GM18951 (cell line): ENCODE measurements around the gene CCDC154.

Source experiments
- POLR2A ChIP-seq: IDR thresholded peaks from 4 replicates; pipeline ENCODE4 v1.6.1; 2011; ENCODE audit warnings: mild to moderate bottlenecking; ENCODE audit not compliant: insufficient read length, insufficient read depth; ENCODE audit errors: extremely low read depth
- in situ Hi-C: fragments of 300-500 bp; cut with MboI; formaldehyde crosslinking; loops from one replicate; pipeline ENCODE4 v1.12.0; 2022; ENCODE audit warnings: low sequenced_read_pairs, mixed read lengths, inconsistent platforms; ENCODE audit not compliant: unreplicated experiment

CCDC154 gene

GRCh38 chr16:1432388-1433262 lies 11.7 kb downstream of the CCDC154 start:
- in situ Hi-C loops, result no loop called here
- TF ChIP-seq POLR2A, result no peak

- no peak for TF ChIP-seq POLR2A
- in situ Hi-C loops, result no loop called here
Observed at GRCh38 chr16:1431497-1432270, 12.7 kb downstream of the CCDC154 start.

- TF ChIP-seq POLR2A, result no peak
Observed at GRCh38 chr16:1430759-1431496, 13.4 kb downstream of the CCDC154 start, which contains the start of gene PERCC1. TSS of gene PERCC1 (plus strand) at chr16:1431078. CDS start at chr16:1432594, 1,516 bp downstream.

GRCh38 chr16:1430214-1430758 lies 14.1 kb downstream of the CCDC154 start:
- TF ChIP-seq POLR2A, result no peak
- in situ Hi-C loops, result no loop called here

More at GRCh38 chr16:1430759-1431496, 13.4 kb downstream of the CCDC154 start, which contains the start of gene PERCC1:
- in situ Hi-C loops, result no loop called here

GRCh38 chr16:1429631-1430030 lies 14.7 kb downstream of the CCDC154 start:
- in situ Hi-C loops, result no loop called here
- no peak for TF ChIP-seq POLR2A

- in situ Hi-C loops, result no loop called here
- no peak for TF ChIP-seq POLR2A
Observed at GRCh38 chr16:1429012-1429411, 15.3 kb downstream of the CCDC154 start.

GRCh38 chr16:1428511-1428910 lies 15.8 kb downstream of the CCDC154 start:
- TF ChIP-seq POLR2A, result no peak
- in situ Hi-C loops, result no loop called here

GRCh38 chr16:1427473-1428461 lies 16.6 kb downstream of the CCDC154 start:
- TF ChIP-seq POLR2A, result no peak
- in situ Hi-C loops, result no loop called here

- in situ Hi-C loops, result no loop called here
- no peak for TF ChIP-seq POLR2A
Observed at GRCh38 chr16:1426734-1427471, 17.5 kb downstream of the CCDC154 start.

- no peak for TF ChIP-seq POLR2A
- in situ Hi-C loops, result no loop called here
Observed at GRCh38 chr16:1425616-1426370, 18.6 kb downstream of the CCDC154 start.

- TF ChIP-seq POLR2A, result no peak
- in situ Hi-C loops, result no loop called here
Observed at GRCh38 chr16:1424028-1424427, 20.3 kb downstream of the CCDC154 start.

- in situ Hi-C loops, result no loop called here
- no peak for TF ChIP-seq POLR2A
Observed at GRCh38 chr16:1422076-1422475, 22.3 kb downstream of the CCDC154 start.
